HEK293 (cell line): ENCODE measurements around the gene FIGNL2.
A peak's percentile ranks its signal among the peaks of the same experiment; 100 is the strongest.

Source experiments
- CTCF ChIA-PET: fragments of 350-600 bp; formaldehyde crosslinking; extraction: SDS; loops from one replicate; lab custom pipeline; 2021; ENCODE audit warnings: antibody characterized with exemption; lab: Yijun Ruan, JAX
- POLR2A ChIA-PET: fragments of 300-600 bp; formaldehyde crosslinking; extraction: SDS; loops from one replicate; lab custom pipeline; 2020; ENCODE audit warnings: antibody characterized with exemption, inconsistent platforms; lab: Yijun Ruan, JAX
- H3K27ac ChIP-seq: fragments of 200-500 bp; sonication (Bioruptor generic); 2 replicates; pipeline ENCODE4 v1.5.1; 2014; ENCODE audit warnings: low read depth, low read length, control low read depth, inconsistent platforms; ENCODE audit errors: extremely low read depth
- H3K36me3 ChIP-seq, 2 experiments: fragments of 200-500 bp in 1 of 2; sonication (Bioruptor generic) in 1 of 2; 1 replicate in 1 of 2; 2 replicates in 1 of 2; pipeline ENCODE4 v1.5.1; 2014 to 2017; ENCODE audit warnings: inconsistent platforms in 2 of 2, low read length in 2 of 2; ENCODE audit not compliant: control insufficient read depth in 2 of 2, insufficient read depth in 1 of 2
- H3K4me1 ChIP-seq: fragments of 200-500 bp; sonication (Bioruptor generic); 2 replicates; pipeline ENCODE4 v1.5.1; 2014; ENCODE audit warnings: mild to moderate bottlenecking, low read length, inconsistent platforms; ENCODE audit not compliant: control insufficient read depth, insufficient read depth
- H3K4me3 ChIP-seq: 2 replicates; pipeline ENCODE4 v1.5.1; 2011; ENCODE audit warnings: low read depth, mild to moderate bottlenecking, control low read depth, low read length, moderate library complexity
- H3K9me3 ChIP-seq: fragments of 200-500 bp; sonication (Bioruptor generic); 2 replicates; pipeline ENCODE4 v1.5.1; 2014; ENCODE audit warnings: low read depth, low read length, inconsistent platforms; ENCODE audit not compliant: control insufficient read depth, insufficient read depth
- CTCF ChIP-seq: fragments of 450-650 bp; formaldehyde crosslinking; IDR thresholded peaks from 2 replicates; pipeline ENCODE4 v1.5.1; 2016; ENCODE audit warnings: missing biosample characterization, missing genetic modification characterization
- EGR2 ChIP-seq: fragments of 450-650 bp; formaldehyde crosslinking; IDR thresholded peaks from 2 replicates; pipeline ENCODE4 v1.5.1; 2016; ENCODE audit warnings: low read depth, missing biosample characterization, missing genetic modification characterization
- ELK4 ChIP-seq: IDR thresholded peaks from 2 replicates; pipeline ENCODE4 v1.6.1; 2011; ENCODE audit warnings: mild to moderate bottlenecking, low read depth, low read length, borderline replicate concordance
- GLIS1 ChIP-seq: fragments of 450-650 bp; formaldehyde crosslinking; IDR thresholded peaks from 2 replicates; pipeline ENCODE4 v1.5.1; 2016; ENCODE audit warnings: missing biosample characterization, missing genetic modification characterization
- KLF9 ChIP-seq: fragments of 450-650 bp; formaldehyde crosslinking; IDR thresholded peaks from 2 replicates; pipeline ENCODE4 v1.5.1; 2016; ENCODE audit warnings: missing biosample characterization, missing genetic modification characterization, low read depth
- SETDB1 ChIP-seq: IDR thresholded peaks from one replicate; pipeline ENCODE4 v1.6.1; 2017; ENCODE audit warnings: mild to moderate bottlenecking, low read length, moderate library complexity, mixed read lengths; ENCODE audit not compliant: insufficient read length
- TCF7L2 ChIP-seq: IDR thresholded peaks from 2 replicates; pipeline ENCODE4 v1.6.1; 2011; ENCODE audit warnings: low read depth, mild to moderate bottlenecking, inconsistent platforms, low read length, moderate library complexity, borderline replicate concordance
- ZBTB17 ChIP-seq: fragments of 450-650 bp; formaldehyde crosslinking; IDR thresholded peaks from 2 replicates; pipeline ENCODE4 v1.5.1; 2016; ENCODE audit warnings: missing biosample characterization, missing genetic modification characterization
- ZBTB20 ChIP-seq: fragments of 450-650 bp; formaldehyde crosslinking; IDR thresholded peaks from 2 replicates; pipeline ENCODE4 v1.5.1; 2016; ENCODE audit warnings: missing biosample characterization, missing genetic modification characterization
- ZBTB21 ChIP-seq: fragments of 450-650 bp; formaldehyde crosslinking; IDR thresholded peaks from 2 replicates; pipeline ENCODE4 v1.5.1; 2017; ENCODE audit warnings: missing biosample characterization, missing genetic modification characterization
- ZFHX2 ChIP-seq: fragments of 450-650 bp; formaldehyde crosslinking; conservative IDR thresholded peaks from 2 replicates; pipeline ENCODE4 v1.5.1; 2016; ENCODE audit warnings: missing biosample characterization, missing genetic modification characterization
- ZFP37 ChIP-seq: fragments of 450-650 bp; formaldehyde crosslinking; IDR thresholded peaks from 2 replicates; pipeline ENCODE4 v1.5.1; 2016; ENCODE audit warnings: missing biosample characterization, missing genetic modification characterization
- ZIC2 ChIP-seq: fragments of 450-650 bp; formaldehyde crosslinking; IDR thresholded peaks from 2 replicates; pipeline ENCODE4 v1.5.1; 2016; ENCODE audit warnings: missing biosample characterization, missing genetic modification characterization
- ZNF362 ChIP-seq: fragments of 450-650 bp; formaldehyde crosslinking; IDR thresholded peaks from 2 replicates; pipeline ENCODE4 v1.5.1; 2016; ENCODE audit warnings: missing biosample characterization, missing genetic modification characterization
- ZNF398 ChIP-seq: fragments of 450-650 bp; formaldehyde crosslinking; IDR thresholded peaks from 2 replicates; pipeline ENCODE4 v1.5.1; 2017; ENCODE audit warnings: missing biosample characterization, missing genetic modification characterization
- ZNF664 ChIP-seq: fragments of 450-650 bp; formaldehyde crosslinking; IDR thresholded peaks from 2 replicates; pipeline ENCODE4 v1.5.1; 2016; ENCODE audit warnings: missing biosample characterization, missing genetic modification characterization
- ZNF670 ChIP-seq: fragments of 450-650 bp; formaldehyde crosslinking; IDR thresholded peaks from 2 replicates; pipeline ENCODE4 v1.5.1; 2016; ENCODE audit warnings: missing biosample characterization, missing genetic modification characterization, low read depth
- ZXDB ChIP-seq: fragments of 450-650 bp; formaldehyde crosslinking; IDR thresholded peaks from 2 replicates; pipeline ENCODE4 v1.5.1; 2016; ENCODE audit warnings: missing biosample characterization, missing genetic modification characterization

Gene FIGNL2

GRCh38 chr12:51819736-51820525, 28.6 kb downstream of the FIGNL2 start (continued):
- TF ChIP-seq ZBTB17 (tag by site-specific recombination), result no peak; the same call in 1 of the 2 replicates
- 0 out of 2 replicates have a peak, but pooled peaks have one; percentile 45 for TF ChIP-seq ZXDB (tag by site-specific recombination)
- TF ChIP-seq ZNF670 (tag by site-specific recombination), result no peak
- TF ChIP-seq SETDB1, result no peak
- TF ChIP-seq CTCF (tag by site-specific recombination), result no peak
- peak; percentile 28; the same call in 1 of the 2 replicates for TF ChIP-seq ZBTB20 (tag by site-specific recombination)
- TF ChIP-seq ZNF664 (tag by site-specific recombination), result no peak
- 0 out of 2 replicates have a peak, but pooled peaks have one; percentile 45 for TF ChIP-seq GLIS1 (tag by site-specific recombination)
- TF ChIP-seq ZBTB21 (tag by site-specific recombination), result no peak
- no peak for TF ChIP-seq ZNF362 (tag by site-specific recombination)
- peak; percentile 71 for TF ChIP-seq EGR2 (tag by site-specific recombination)
- TF ChIP-seq TCF7L2, result no peak

- H3K4me3 ChIP-seq, result no peak overlapping the region
- peak; percentile 68; the same call in 1 of the 2 replicates for TF ChIP-seq ZNF398 (tag by site-specific recombination)
- peak; percentile 65 for TF ChIP-seq ZFHX2 (tag by site-specific recombination)
- TF ChIP-seq ELK4, result no peak
- TF ChIP-seq GLIS1 (tag by site-specific recombination), result peak; percentile 37; the same call in 1 of the 2 replicates
- peak; percentile 48; the same call in 1 of the 2 replicates for TF ChIP-seq KLF9 (tag by site-specific recombination)
- no peak for TF ChIP-seq ZIC2
- TF ChIP-seq EGR2 (tag by site-specific recombination), result peak; percentile 70
- TF ChIP-seq ZFP37 (tag by site-specific recombination), result no peak
- H3K4me1 ChIP-seq, result no peaks in the 10 kb centered on the region
- POLR2A ChIA-PET, result no interaction called here
- no peaks in the 10 kb centered on the region for H3K9me3 ChIP-seq
- CTCF ChIA-PET, result interaction anchor here (0.7 to 3.1 kb wide), 3 partner anchors 32 to 397 kb away, joined by 3 to 13 read pairs (median 3); no protein-coding TSS in a partner anchor
- H3K27ac ChIP-seq, result no peak overlapping the region
- H3K36me3 ChIP-seq, result no peaks in the 10 kb centered on the region
Observed at GRCh38 chr12:51818566-51819300, 29.8 kb downstream of the FIGNL2 start.
